GM12872 (cell line): ENCODE data around the gene NUDT22.
A peak's percentile ranks its signal among the peaks of the same experiment; 100 is the strongest.

Experiments used
- TF ChIP-seq, protein P1 (sequence below): IDR thresholded peaks from 3 replicates; pipeline ENCODE4 v1.5.1; 2011; ENCODE audit warnings: low read depth, mild to moderate bottlenecking, low read length, moderate library complexity; ENCODE audit not compliant: insufficient read depth

NUDT22 gene

DNA sequence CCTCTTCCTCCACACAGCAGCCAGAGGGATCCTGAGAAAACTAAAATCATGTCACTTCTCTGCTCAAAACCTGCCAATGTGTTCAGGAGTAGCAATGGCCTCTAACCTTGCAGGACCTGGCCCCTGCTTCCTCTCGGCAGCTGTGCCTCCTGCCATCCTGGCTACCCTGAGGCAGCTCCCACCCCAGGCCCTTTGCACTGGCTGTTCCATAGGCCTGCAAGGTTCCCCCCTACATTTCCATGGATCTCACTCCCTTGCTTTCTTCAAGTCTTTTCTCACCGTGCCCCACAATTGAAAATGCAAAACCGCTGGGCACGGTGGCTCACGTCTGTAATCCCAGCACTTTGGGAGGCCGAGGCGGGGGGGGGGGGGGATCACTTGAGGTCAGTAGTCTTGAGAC, 42.2 kb upstream of the NUDT22 start:
- TF ChIP-seq, protein P1, sequence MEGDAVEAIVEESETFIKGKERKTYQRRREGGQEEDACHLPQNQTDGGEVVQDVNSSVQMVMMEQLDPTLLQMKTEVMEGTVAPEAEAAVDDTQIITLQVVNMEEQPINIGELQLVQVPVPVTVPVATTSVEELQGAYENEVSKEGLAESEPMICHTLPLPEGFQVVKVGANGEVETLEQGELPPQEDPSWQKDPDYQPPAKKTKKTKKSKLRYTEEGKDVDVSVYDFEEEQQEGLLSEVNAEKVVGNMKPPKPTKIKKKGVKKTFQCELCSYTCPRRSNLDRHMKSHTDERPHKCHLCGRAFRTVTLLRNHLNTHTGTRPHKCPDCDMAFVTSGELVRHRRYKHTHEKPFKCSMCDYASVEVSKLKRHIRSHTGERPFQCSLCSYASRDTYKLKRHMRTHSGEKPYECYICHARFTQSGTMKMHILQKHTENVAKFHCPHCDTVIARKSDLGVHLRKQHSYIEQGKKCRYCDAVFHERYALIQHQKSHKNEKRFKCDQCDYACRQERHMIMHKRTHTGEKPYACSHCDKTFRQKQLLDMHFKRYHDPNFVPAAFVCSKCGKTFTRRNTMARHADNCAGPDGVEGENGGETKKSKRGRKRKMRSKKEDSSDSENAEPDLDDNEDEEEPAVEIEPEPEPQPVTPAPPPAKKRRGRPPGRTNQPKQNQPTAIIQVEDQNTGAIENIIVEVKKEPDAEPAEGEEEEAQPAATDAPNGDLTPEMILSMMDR, result no peak

- TF ChIP-seq, protein P1, result 0 out of 3 replicates have a peak, but pooled peaks have one; percentile 10
Measured at GRCh38 chr11:64185175-64185692, 40.8 kb upstream of the NUDT22 start.

DNA sequence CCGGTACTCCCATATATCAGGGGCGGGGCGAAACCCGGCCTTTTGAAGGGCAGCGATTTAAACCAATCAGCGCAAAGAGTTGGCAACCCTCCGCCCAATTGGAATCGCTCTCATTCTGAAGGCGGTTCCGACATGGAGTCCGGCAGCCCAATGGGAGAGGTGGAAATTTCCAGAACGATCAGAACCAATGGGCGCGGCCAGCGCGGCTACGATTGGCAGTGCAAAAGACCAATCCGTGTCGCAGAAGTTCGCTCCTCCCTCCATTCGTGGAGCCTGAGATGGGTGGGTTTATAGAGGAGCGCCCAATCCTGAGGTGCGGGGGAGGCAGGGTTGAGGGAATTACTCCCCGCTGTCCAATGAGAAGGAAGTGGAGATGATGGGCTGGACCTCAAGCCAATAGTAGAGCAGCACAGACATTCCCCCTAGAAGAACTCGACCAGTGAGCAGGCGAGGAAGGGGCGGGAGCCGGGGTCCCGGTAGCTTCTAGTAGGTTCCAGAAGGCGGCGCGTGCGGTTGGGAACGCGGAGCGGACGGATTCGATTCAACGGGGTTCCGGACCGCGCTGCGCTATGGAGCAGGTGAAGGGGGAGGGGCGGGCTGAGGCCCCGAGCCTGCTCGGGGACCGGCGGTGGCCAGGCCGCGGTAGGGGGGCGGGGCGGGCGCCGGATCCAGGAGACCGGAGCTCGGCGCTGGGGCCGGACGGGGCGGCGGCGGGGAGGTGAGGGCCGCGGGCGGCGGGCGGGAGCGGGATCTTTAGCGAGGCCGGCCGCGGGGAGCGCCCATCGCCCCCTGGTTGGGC, 40.2 kb upstream of the NUDT22 start, which contains the start of gene STIP1:
Gene STIP1 (plus strand): TSS at position 479 of the 799 bp plus-strand sequence. CDS start 91 bp downstream, at position 570.
- TF ChIP-seq, protein P1, result peak; percentile 38; the same call in 2 of the 3 replicates

DNA sequence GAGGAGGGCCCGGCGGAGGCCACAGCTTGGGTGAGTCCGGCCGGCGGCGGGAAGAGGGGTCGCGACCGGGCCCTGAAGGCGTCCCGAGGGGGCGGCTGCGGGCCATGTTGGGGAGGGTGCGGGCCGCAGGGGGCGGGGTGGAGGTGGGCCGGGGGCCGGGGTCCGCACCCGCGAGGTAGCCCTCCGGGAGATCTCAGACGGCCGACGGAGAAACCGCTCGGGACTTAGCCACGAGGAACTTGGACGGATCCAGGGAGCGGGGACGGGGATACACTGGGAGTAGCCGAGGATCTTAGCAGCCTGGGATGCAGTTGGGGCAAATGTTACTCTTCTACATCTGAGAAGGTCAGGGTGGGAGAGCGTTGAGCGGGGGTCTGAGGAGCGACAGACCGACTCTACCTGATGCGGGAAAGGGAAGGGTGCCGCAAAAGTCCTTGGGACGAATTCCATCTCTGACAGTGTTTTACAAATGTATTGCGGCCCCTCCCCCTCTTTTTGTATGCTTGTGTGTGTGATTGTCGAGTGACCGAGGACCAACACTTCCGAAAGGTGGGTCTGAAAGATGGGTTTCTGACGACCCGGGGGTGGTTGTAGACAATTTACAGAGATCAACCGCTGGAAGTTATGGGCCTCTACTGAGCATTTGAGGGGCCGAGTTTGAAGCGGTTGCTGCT, 39.4 kb upstream of the NUDT22 start:
- TF ChIP-seq, protein P1, result no peak

DNA sequence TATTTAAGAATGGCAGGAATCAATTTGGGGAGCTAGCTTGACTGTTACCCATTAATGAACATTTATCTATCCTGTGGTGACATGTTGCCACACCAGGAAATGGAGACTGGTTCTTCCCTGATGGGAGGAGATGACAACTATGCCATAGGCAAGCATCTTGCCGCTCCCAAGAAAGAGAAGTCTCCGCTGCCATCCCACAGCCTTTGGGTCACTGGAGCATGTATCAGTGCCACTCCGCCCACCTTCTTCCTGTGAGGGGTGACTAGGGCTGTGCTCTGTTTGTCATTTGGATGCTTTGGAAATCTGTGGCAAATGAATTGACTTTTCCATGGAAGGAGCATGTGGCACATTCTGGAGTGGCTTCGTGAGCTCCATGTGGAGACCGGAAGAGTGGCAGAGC, 33.6 kb upstream of the NUDT22 start:
- TF ChIP-seq, protein P1, result no peak

GRCh38 chr11:64196626-64197025, 29.4 kb upstream of the NUDT22 start:
- TF ChIP-seq, protein P1, result no peak

GRCh38 chr11:64198511-64198910, 27.6 kb upstream of the NUDT22 start:
- TF ChIP-seq, protein P1, result no peak
